ENCODE data around the gene PHF2. TPM values are rescaled to one million over a fixed set of nuclear protein-coding genes. Genes with fewer than 3 reads are reported as not detected.

Gene PHF2
- total RNA-seq, 1 experiment from 2014 or later: 26.3 TPM

GRCh38 chr9:93651521-93651950, 75.2 kb downstream of the PHF2 start:
- Histone ChIP-seq H3K9me3 (ENCODE audit: insufficient read depth, low read depth) (no peaks in the 10 kb centered on the region), H4K20me1 (ENCODE audit: insufficient read depth) (no peaks in the 10 kb centered on the region), H3K27ac (no peak overlapping the region), H3K4me2 (no peak overlapping the region), H3K4me1 (replicated peaks; ENCODE audit: insufficient read depth) (no peaks in the 10 kb centered on the region), H3F3A (ENCODE audit: insufficient read depth, low read depth) (no peaks in the 10 kb centered on the region), H3K79me2 (ENCODE audit: low read depth) (no peaks in the 10 kb centered on the region), H3K9me2 (ENCODE audit: insufficient read depth) (no peaks in the 10 kb centered on the region), H3K27me3 (ENCODE audit: insufficient read depth, low read depth) (no peaks in the 10 kb centered on the region), H3K4me3 (no peak overlapping the region), H2AFZ (no peak overlapping the region), H3K36me3 (ENCODE audit: low read depth) (peaks cover 9% of the 10 kb centered on the region; the same call in 1 of the 2 replicates)
- intact Hi-C loops (cut with micrococcal nuclease; ENCODE audit: unreplicated experiment): no loop called here
- BruUV-seq (replicated peaks): no TSS peak
- ChIA-PET POLR2A (ENCODE audit: unreplicated experiment) (no interaction called here), CTCF (interaction anchor here (0.7 kb wide), 1 partner anchor 90 kb away, joined by 8 read pairs; no protein-coding TSS in a partner anchor)
- DNase-seq: no peak
- TF ChIP-seq CTCF (conservative IDR thresholded peaks at IDR 0.05) (no peak), EZH2 (IDR thresholded peaks at IDR 0.05; ENCODE audit: low read depth) (no peak)

DNA sequence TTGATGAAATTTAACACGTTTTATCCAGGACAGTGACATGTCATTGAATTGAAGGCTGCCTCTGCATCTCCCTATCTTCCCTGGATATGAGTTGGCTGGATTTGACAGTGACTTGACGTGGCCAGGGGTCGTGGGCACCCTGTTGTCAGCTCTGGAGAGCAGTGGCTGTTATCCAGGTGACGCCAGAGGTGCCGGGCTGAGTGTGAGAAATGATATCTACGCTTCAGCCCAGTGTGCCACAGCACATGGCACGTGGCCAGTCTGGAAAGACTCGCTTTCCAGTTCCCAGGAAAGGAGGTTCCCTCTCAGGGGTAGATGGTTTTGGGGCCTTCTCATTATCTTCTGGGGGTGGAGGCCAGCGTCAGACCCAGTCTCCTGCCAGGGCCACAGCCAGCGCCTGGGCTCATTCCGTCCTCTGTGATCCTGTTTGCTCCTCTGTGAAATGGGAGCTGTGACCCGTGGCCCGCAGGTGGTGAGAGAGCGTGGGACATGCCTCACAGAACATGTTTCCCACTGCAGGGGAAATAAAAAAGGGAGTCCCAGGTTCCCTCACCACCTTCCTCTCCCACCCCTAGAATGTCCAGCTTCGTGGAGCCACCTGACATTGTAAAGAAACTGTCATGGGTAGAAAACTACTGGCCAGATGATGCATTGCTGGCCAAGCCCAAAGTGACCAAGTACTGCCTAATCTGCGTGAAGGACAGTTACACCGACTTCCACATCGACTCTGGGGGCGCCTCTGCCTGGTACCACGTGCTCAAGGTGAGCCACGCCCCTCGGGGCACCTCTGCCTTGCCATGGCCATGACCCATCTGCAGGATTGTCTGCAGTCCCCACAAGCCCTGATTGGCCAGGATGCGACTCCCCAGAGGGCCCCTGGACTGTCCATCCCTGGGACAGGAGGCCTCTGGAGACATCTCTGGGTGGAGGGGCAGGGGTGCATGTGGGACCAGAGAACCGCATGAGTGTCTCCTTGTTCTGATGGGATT, 76.5 kb downstream of the PHF2 start:
- Histone ChIP-seq H3K4me3 (no peak overlapping the region), H2AFZ (no peak overlapping the region), H3K9me2 (ENCODE audit: insufficient read depth) (no peaks in the 10 kb centered on the region), H3K4me1 (replicated peaks; ENCODE audit: insufficient read depth) (no peaks in the 10 kb centered on the region), H3F3A (ENCODE audit: insufficient read depth, low read depth) (no peaks in the 10 kb centered on the region), H3K27ac (no peak overlapping the region), H3K9me3 (ENCODE audit: insufficient read depth, low read depth) (no peaks in the 10 kb centered on the region), H3K27me3 (ENCODE audit: insufficient read depth, low read depth) (no peaks in the 10 kb centered on the region), H3K4me2 (no peak overlapping the region), H3K36me3 (ENCODE audit: low read depth) (peaks cover 9% of the 10 kb centered on the region; the same call in 1 of the 2 replicates), H4K20me1 (ENCODE audit: insufficient read depth) (no peaks in the 10 kb centered on the region), H3K79me2 (ENCODE audit: low read depth) (no peaks in the 10 kb centered on the region)
- BruUV-seq (replicated peaks): no TSS peak
- no peak for DNase-seq
- intact Hi-C loops (cut with micrococcal nuclease; ENCODE audit: unreplicated experiment): no loop called here
- POLR2A ChIA-PET (ENCODE audit: unreplicated experiment): interaction anchor here (0.7 kb wide), 1 partner anchor 87 kb away, joined by 3 read pairs; no protein-coding TSS in a partner anchor
- TF ChIP-seq CTCF (conservative IDR thresholded peaks at IDR 0.05) (no peak), EZH2 (IDR thresholded peaks at IDR 0.05; ENCODE audit: low read depth) (no peak)
- CTCF ChIA-PET: no interaction called here

GRCh38 chr9:93653760-93654159, 77.4 kb downstream of the PHF2 start:
- no peaks in the 10 kb centered on the region for H3K27me3 ChIP-seq (ENCODE audit: insufficient read depth, low read depth)
- ChIA-PET POLR2A (ENCODE audit: unreplicated experiment) (interaction anchor here (0.7 kb wide), 1 partner anchor 88 kb away, joined by 3 read pairs; no protein-coding TSS in a partner anchor), CTCF (no interaction called here)
- TF ChIP-seq EZH2 (IDR thresholded peaks at IDR 0.05; ENCODE audit: low read depth) (no peak), CTCF (conservative IDR thresholded peaks at IDR 0.05) (no peak)
- no TSS peak for BruUV-seq (replicated peaks)
- no peak overlapping the region for H2AFZ ChIP-seq
- intact Hi-C loops (cut with micrococcal nuclease; ENCODE audit: unreplicated experiment): no loop called here
- no peak overlapping the region for H3K4me2 ChIP-seq
- H4K20me1 ChIP-seq (ENCODE audit: insufficient read depth): no peaks in the 10 kb centered on the region
- no peaks in the 10 kb centered on the region for H3K9me2 ChIP-seq (ENCODE audit: insufficient read depth)
- DNase-seq: no peak
- H3K36me3 ChIP-seq (ENCODE audit: low read depth): peaks cover 9% of the 10 kb centered on the region; the same call in 1 of the 2 replicates
- no peaks in the 10 kb centered on the region for H3K4me1 ChIP-seq (replicated peaks; ENCODE audit: insufficient read depth)
- no peaks in the 10 kb centered on the region for H3K79me2 ChIP-seq (ENCODE audit: low read depth)
- H3F3A ChIP-seq (ENCODE audit: insufficient read depth, low read depth): no peaks in the 10 kb centered on the region
- no peaks in the 10 kb centered on the region for H3K9me3 ChIP-seq (ENCODE audit: insufficient read depth, low read depth)
- no peak overlapping the region for H3K27ac ChIP-seq
- no peak overlapping the region for H3K4me3 ChIP-seq
